ENCODE measurements around the gene ARHGAP5.

GRCh38 chr14:32074887-32075572 lies 2.1 kb upstream of the ARHGAP5 start:
- TF ChIP-seq EZH2 (IDR thresholded peaks at IDR 0.05): no peak
- TF ChIP-seq POLR2AphosphoS5 (IDR thresholded peaks at IDR 0.05; ENCODE audit: borderline replicate concordance, low read depth, low read length): no peak
